GM12878 (cell line): ENCODE data around the gene CD84. TPM values are rescaled to one million over a fixed set of nuclear protein-coding genes. Genes with fewer than 3 reads are reported as not detected.

Source experiments
- ATF3 ChIP-seq: IDR thresholded peaks from 2 replicates; pipeline ENCODE4 v1.6.1; 2011; ENCODE audit warnings: low read depth, mild to moderate bottlenecking, low read length, moderate library complexity, borderline replicate concordance; ENCODE audit errors: extremely low read depth
- BCLAF1 ChIP-seq: fragments of 450-650 bp; IDR thresholded peaks from 2 replicates; pipeline ENCODE4 v1.6.1; 2017; ENCODE audit warnings: antibody characterized with exemption, mild to moderate bottlenecking, moderate library complexity
- CREB1 ChIP-seq: IDR thresholded peaks from 2 replicates; pipeline ENCODE4 v1.6.1; 2012; ENCODE audit warnings: low read depth, mild to moderate bottlenecking, inconsistent platforms
- DPF2 ChIP-seq: fragments of 450-650 bp; IDR thresholded peaks from 2 replicates; pipeline ENCODE4 v1.6.1; 2017; ENCODE audit warnings: mild to moderate bottlenecking
- MYC ChIP-seq: IDR thresholded peaks from 2 replicates; pipeline ENCODE4 v1.6.1; 2011; ENCODE audit warnings: mild to moderate bottlenecking, low read length, moderate library complexity, inconsistent platforms; ENCODE audit not compliant: insufficient read depth, insufficient replicate concordance, insufficient read length, severe bottlenecking
- NFIC ChIP-seq: IDR thresholded peaks from 2 replicates; pipeline ENCODE4 v1.6.1; 2012; ENCODE audit warnings: low read depth, mild to moderate bottlenecking, inconsistent platforms, low read length, moderate library complexity
- PAX8 ChIP-seq: fragments of 450-650 bp; IDR thresholded peaks from 2 replicates; pipeline ENCODE4 v1.6.1; 2017; ENCODE audit warnings: mild to moderate bottlenecking, moderate library complexity
- RAD51 ChIP-seq: fragments of 450-650 bp; IDR thresholded peaks from 2 replicates; pipeline ENCODE4 v1.6.1; 2016; ENCODE audit warnings: moderate library complexity, mild to moderate bottlenecking, inconsistent platforms
- RUNX3 ChIP-seq: IDR thresholded peaks from 2 replicates; pipeline ENCODE4 v1.6.1; 2012; ENCODE audit warnings: low read length, inconsistent platforms
- TBL1XR1 ChIP-seq: IDR thresholded peaks from 2 replicates; pipeline ENCODE4 v1.6.1; 2012; ENCODE audit warnings: low read depth, low read length, improper control_type of control experiment
- TCF12 ChIP-seq: IDR thresholded peaks from 2 replicates; pipeline ENCODE4 v1.6.1; 2011; ENCODE audit warnings: low read depth, mild to moderate bottlenecking, low read length
- TCF3 ChIP-seq: IDR thresholded peaks from 2 replicates; pipeline ENCODE4 v1.6.1; 2012; ENCODE audit warnings: low read depth, mild to moderate bottlenecking, low read length, borderline replicate concordance; ENCODE audit not compliant: insufficient read depth
- USF2 ChIP-seq: IDR thresholded peaks from 2 replicates; pipeline ENCODE4 v1.6.1; 2011; ENCODE audit warnings: low read depth, low read length, improper control_type of control experiment, borderline replicate concordance
- polyA plus RNA-seq, 11 experiments: library from polyadenylated mRNA; depleted of rRNA in 4 of 11; unstranded in 6 of 11; stranded (reverse) in 5 of 11; fragments of >200 nt; fragmentation: Nextera tagmentation in 4 of 11; fragmentation: Illumina TruSeq in 1 of 11; extraction: Ambion mirVana in 4 of 11; extraction: Trizol in 1 of 11; gene quantifications; 1 replicate in 1 of 11; 2 replicates in 10 of 11; pipeline versions ENCODE4 v1.2.1 to v1.2.3, GENCODE V29; 2011 to 2016; ENCODE audit warnings: inconsistent platforms in 2 of 11, missing spikeins in 2 of 11, low read depth in 1 of 11
- total RNA-seq, 4 experiments: library from RNA; depleted of rRNA in 3 of 4; stranded (reverse); fragments of >200 nt in 3 of 4; fragmentation: Illumina TruSeq in 1 of 4; extraction: Trizol in 1 of 4; gene quantifications; 2 replicates each; pipeline versions ENCODE4 v1.2.1 to v1.2.3, GENCODE V29; 2013 to 2021
- TF ChIP-seq, protein P1 (sequence below): fragments of 450-650 bp; IDR thresholded peaks from 2 replicates; pipeline ENCODE4 v1.6.1; 2017; ENCODE audit warnings: borderline replicate concordance
- TF ChIP-seq, protein P2 (sequence below): fragments of 450-650 bp; formaldehyde crosslinking; IDR thresholded peaks from 2 replicates; pipeline ENCODE4 v1.4.0; 2020; ENCODE audit warnings: mild to moderate bottlenecking, moderate library complexity
- TF ChIP-seq, protein P3 (sequence below): fragments of 450-650 bp; formaldehyde crosslinking; IDR thresholded peaks from 2 replicates; pipeline ENCODE4 v1.4.0; 2022; ENCODE audit warnings: mild to moderate bottlenecking, moderate library complexity

Gene CD84
- total and polyA plus RNA-seq, 10 of the 15 experiments (the other 5 are each of a cell fraction or from before 2014, with no cell fraction given): 3.4 to 20.3 (median 11.7) TPM

- TF ChIP-seq, protein P1, sequence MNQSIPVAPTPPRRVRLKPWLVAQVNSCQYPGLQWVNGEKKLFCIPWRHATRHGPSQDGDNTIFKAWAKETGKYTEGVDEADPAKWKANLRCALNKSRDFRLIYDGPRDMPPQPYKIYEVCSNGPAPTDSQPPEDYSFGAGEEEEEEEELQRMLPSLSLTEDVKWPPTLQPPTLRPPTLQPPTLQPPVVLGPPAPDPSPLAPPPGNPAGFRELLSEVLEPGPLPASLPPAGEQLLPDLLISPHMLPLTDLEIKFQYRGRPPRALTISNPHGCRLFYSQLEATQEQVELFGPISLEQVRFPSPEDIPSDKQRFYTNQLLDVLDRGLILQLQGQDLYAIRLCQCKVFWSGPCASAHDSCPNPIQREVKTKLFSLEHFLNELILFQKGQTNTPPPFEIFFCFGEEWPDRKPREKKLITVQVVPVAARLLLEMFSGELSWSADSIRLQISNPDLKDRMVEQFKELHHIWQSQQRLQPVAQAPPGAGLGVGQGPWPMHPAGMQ: no peak
- no peak for TF ChIP-seq PAX8
- TF ChIP-seq RUNX3: no peak
- TF ChIP-seq ATF3: no peak
- no peak for TF ChIP-seq RAD51
- TF ChIP-seq TCF12: no peak
- no peak for TF ChIP-seq TCF3
- TF ChIP-seq USF2: no peak
- no peak for TF ChIP-seq TBL1XR1
- TF ChIP-seq CREB1: no peak; the same call in 1 of the 2 replicates
- TF ChIP-seq, protein P2, sequence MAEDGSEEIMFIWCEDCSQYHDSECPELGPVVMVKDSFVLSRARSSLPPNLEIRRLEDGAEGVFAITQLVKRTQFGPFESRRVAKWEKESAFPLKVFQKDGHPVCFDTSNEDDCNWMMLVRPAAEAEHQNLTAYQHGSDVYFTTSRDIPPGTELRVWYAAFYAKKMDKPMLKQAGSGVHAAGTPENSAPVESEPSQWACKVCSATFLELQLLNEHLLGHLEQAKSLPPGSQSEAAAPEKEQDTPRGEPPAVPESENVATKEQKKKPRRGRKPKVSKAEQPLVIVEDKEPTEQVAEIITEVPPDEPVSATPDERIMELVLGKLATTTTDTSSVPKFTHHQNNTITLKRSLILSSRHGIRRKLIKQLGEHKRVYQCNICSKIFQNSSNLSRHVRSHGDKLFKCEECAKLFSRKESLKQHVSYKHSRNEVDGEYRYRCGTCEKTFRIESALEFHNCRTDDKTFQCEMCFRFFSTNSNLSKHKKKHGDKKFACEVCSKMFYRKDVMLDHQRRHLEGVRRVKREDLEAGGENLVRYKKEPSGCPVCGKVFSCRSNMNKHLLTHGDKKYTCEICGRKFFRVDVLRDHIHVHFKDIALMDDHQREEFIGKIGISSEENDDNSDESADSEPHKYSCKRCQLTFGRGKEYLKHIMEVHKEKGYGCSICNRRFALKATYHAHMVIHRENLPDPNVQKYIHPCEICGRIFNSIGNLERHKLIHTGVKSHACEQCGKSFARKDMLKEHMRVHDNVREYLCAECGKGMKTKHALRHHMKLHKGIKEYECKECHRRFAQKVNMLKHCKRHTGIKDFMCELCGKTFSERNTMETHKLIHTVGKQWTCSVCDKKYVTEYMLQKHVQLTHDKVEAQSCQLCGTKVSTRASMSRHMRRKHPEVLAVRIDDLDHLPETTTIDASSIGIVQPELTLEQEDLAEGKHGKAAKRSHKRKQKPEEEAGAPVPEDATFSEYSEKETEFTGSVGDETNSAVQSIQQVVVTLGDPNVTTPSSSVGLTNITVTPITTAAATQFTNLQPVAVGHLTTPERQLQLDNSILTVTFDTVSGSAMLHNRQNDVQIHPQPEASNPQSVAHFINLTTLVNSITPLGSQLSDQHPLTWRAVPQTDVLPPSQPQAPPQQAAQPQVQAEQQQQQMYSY: no peak
- no peak for TF ChIP-seq MYC
- no peak for TF ChIP-seq BCLAF1
- peak; percentile 73 for TF ChIP-seq NFIC
- TF ChIP-seq DPF2: 0 out of 2 replicates have a peak, but pooled peaks have one; percentile 26
- TF ChIP-seq, protein P3, sequence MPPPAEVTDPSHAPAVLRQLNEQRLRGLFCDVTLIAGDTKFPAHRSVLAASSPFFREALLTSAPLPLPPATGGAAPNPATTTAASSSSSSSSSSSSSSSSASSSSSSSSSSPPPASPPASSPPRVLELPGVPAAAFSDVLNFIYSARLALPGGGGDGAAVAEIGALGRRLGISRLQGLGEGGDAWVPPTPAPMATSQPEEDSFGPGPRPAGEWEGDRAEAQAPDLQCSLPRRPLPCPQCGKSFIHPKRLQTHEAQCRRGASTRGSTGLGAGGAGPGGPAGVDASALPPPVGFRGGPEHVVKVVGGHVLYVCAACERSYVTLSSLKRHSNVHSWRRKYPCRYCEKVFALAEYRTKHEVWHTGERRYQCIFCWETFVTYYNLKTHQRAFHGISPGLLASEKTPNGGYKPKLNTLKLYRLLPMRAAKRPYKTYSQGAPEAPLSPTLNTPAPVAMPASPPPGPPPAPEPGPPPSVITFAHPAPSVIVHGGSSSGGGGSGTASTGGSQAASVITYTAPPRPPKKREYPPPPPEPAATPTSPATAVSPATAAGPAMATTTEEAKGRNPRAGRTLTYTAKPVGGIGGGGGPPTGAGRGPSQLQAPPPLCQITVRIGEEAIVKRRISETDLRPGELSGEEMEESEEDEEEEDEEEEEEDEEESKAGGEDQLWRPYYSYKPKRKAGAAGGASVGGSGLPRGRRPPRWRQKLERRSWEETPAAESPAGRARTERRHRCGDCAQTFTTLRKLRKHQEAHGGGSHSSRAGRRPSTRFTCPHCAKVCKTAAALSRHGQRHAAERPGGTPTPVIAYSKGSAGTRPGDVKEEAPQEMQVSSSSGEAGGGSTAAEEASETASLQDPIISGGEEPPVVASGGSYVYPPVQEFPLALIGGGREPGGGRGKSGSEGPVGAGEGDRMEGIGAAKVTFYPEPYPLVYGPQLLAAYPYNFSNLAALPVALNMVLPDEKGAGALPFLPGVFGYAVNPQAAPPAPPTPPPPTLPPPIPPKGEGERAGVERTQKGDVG: no peak
Measured at GRCh38 chr1:160625725-160626498, 46.6 kb upstream of the CD84 start (continued).
